KOPT-K1 (cell line): ENCODE results near the gene IGF2R.
"Not testable (repeated sequence)": the region's sequence is repeated elsewhere in the genome, so short reads cannot be mapped to it uniquely, and the experiment has no call there.

Experiments
- H3K27ac ChIP-seq: fragments of 200-600 bp; sonication (generic); 2 replicates; pipeline ENCODE4 v1.5.1; 2016; ENCODE audit warnings: antibody characterized with exemption, mild to moderate bottlenecking, low read depth, low read length; ENCODE audit not compliant: poor library complexity, severe bottlenecking
- H3K36me3 ChIP-seq: fragments of 200-600 bp; sonication (generic); 2 replicates; pipeline ENCODE4 v1.5.1; 2017; ENCODE audit warnings: antibody characterized with exemption, mild to moderate bottlenecking, low read length, moderate library complexity; ENCODE audit not compliant: insufficient read depth
- H3K9me3 ChIP-seq: fragments of 200-600 bp; sonication (generic); 2 replicates; pipeline ENCODE4 v1.5.1; 2017; ENCODE audit warnings: antibody characterized with exemption, low read length, mild to moderate bottlenecking; ENCODE audit not compliant: insufficient read depth, poor library complexity, severe bottlenecking

The IGF2R gene

DNA sequence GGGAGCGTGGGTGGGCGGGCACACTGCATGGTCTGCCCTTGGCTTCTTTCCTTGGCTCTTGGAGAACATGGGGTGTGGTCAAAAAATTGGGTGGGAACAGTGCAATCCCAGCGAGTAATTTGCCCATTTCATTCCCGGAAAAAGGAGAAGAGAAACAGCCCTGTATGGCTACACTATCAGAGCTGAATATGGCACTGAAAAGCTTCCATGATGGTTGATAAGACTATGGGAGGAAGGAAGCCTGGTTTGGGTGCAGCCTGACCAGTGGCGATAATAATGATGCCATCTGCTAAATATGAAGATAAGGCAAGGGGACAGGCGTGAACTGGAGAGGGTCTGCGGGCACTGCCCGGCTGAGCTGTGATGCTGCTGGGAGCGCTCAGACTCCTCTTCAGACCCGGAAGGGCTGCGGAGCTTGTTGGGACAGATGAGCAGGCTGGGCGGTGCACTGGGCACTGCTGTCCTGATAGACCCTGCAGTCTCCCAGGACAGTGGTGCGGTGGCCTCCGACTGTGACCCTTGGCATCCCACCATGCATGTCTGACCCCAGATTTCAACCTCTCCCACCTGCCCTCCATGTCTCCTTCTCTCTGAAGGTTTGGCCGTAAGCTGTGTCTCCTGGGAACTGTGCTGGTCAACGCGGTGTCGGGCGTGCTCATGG lies 162.9 kb downstream of the IGF2R start:
- Histone ChIP-seq H3K36me3 (no peaks in the 10 kb centered on the region), H3K9me3 (no peaks in the 10 kb centered on the region), H3K27ac (no peak overlapping the region)

DNA sequence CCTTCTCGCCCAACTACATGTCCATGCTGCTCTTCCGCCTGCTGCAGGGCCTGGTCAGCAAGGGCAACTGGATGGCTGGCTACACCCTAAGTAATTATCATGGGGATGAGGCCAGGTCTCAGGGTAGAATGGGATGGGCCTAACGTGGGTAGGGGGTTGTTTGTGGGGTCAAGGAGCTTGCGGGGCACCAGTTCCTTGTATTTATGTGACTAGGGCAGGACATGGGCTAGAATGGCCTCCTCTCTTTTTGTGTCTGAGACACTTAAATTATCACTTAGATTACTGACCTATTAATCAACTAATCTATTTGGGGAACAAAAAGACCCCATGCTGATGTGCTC lies 163.4 kb downstream of the IGF2R start:
- Histone ChIP-seq H3K9me3 (no peaks in the 10 kb centered on the region), H3K36me3 (no peaks in the 10 kb centered on the region), H3K27ac (no peak overlapping the region)

DNA sequence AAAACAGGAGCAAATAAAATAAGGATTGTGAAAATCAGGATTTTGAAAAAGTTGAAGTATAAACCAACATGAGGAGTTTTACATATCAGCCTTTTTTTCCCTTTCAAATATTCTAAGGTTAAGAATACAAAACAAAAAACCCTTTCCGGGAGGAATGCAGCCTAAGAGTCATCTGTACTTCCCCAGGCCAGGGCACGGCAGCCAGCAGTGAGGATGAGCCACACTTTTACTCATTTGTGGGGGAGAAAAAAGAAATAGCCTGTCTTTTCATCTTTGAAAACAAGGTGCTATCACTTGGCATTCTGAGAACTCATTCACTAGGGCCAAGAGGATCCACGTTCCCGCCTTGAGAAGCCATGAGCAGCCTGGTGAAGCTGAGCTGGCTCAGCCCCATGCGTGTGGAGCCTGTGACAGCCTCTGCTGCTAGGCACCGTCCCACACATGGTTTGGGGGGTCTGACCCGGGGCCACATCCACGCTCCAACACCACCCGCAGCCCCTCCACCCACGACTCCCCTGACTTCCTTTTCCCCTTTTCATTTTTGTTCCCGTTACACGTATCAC lies 164.0 kb downstream of the IGF2R start:
- H3K27ac ChIP-seq, result no peak overlapping the region
- H3K9me3 ChIP-seq, result no peaks in the 10 kb centered on the region
- no peaks in the 10 kb centered on the region for H3K36me3 ChIP-seq

DNA sequence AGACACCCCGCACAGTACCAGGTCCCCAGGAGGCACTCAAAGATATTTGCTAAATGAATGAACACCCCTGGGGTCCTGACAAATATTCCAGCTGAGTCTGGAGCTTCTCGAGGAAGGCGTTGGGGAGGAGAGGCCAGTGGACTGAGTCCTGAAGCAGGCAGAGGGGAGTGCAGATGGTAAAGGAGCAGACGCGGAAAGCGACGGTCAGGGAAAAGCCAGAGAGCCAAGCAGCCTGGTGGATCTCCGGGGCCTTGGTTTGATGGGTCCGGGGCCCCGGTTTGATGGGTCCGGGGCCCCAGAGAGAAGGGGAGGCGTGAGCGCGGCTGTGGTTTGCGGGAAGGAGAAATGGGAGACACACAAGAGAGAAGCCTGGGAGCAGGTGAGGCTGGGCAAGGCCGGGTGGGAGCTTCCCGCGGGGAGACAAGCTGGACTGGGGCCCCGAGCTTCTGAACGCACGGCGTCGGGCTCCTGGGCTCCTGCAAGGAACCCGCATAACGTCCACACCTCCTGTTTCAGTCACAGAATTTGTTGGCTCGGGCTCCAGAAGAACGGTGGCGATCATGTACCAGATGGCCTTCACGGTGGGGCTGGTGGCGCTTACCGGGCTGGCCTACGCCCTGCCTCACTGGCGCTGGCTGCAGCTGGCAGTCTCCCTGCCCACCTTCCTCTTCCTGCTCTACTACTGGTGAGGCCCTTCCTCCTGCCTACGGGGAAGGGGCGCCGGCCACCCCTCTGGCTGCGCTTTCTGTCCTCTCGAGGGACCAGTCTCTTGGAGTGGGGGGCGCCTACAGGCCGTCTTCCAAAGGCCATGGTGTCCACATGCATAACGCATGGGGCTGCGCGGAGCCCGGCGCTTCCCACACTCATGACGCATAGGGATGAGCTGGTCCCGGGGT lies 164.8 kb downstream of the IGF2R start:
- Histone ChIP-seq H3K27ac (no peak overlapping the region), H3K36me3 (no peaks in the 10 kb centered on the region), H3K9me3 (no peaks in the 10 kb centered on the region)

DNA sequence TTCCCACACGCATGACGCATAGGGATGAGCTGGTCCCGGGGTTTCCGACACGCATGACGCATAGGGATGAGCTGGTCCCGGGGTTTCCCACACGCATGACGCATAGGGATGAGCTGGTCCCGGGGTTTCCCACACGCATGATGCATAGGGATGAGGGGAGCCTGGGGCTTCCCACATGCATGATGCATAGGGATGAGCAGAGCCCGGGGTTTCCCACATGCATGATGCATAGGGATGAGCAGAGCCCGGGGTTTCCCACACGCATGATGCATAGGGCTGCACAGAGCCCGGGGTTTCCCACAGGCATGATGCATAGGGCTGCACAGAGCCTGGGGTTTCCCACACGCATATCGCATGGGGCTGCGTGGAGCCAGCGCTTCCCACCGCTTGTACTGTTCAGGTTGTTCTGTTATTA lies 165.5 kb downstream of the IGF2R start:
- H3K36me3 ChIP-seq, H3K27ac ChIP-seq, H3K9me3 ChIP-seq: not testable (repeated sequence)

DNA sequence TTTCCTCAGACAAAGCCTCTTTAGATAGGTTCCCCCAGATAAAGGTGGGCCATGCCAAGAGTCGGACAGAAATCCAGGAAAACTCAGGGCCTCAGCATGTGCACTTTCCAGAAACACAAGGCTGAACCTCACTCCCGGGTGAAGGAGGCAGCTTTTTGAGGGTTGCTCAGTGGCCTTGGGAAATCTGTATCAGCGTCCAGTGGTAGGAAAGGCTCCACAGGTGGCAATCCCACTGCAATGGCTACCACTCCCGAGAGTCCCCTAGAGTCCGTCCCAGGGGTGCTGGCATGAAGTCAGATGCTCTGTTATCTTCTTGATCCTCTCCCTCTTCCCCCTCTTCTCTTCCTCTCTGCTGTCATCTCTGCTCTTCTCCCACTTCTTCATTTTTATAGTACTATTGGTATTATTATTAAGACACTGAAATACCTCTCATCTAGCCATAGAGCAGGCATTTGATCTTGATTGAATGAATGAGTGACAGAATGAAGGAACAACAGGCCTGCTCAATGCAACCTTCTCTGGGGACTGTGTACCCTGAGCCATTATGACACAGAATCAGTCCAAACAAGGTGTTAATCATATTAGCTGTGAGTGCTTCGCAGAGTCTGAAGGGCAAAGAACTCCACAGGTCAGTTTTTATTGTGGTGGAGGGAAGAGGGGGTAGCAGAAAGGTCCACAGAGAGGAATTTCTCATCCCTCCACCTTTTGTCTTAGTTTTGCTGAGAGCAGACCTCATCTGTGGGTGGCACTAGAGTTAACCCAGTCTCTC lies 166.1 kb downstream of the IGF2R start:
- Histone ChIP-seq H3K27ac (no peak overlapping the region), H3K36me3 (no peaks in the 10 kb centered on the region), H3K9me3 (no peaks in the 10 kb centered on the region)

DNA sequence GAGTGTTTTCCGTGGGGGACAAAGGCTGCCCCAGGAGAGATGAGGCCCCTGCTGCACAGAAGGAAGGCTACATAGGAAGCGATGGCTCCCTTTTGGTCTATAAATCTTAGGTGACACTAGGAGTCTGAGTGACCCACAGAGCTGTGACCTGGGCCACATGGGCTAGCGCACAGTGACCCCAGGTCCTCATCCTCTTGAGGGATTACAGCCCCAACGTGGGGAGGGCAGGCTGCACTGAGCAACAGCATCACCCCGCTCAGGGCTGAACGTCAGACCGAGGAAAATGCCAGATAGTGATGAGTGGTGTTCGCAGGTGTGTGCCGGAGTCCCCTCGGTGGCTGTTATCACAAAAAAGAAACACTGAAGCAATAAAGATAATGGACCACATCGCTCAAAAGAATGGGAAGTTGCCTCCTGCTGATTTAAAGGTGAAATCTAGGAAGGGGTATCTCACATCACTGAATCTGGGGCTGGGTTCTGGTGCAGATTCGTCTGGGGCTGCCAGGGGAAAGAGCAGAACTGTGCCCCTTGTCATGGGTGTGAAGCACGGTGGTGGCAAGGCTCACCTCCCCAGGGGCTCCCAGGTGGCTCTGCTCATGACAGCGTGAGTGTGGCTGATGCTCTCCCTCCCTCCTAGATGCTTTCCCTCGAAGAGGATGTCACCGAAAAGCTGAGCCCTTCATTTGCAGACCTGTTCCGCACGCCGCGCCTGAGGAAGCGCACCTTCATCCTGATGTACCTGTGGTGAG lies 167.2 kb downstream of the IGF2R start:
- Histone ChIP-seq H3K9me3 (no peaks in the 10 kb centered on the region), H3K36me3 (no peaks in the 10 kb centered on the region), H3K27ac (no peak overlapping the region)

DNA sequence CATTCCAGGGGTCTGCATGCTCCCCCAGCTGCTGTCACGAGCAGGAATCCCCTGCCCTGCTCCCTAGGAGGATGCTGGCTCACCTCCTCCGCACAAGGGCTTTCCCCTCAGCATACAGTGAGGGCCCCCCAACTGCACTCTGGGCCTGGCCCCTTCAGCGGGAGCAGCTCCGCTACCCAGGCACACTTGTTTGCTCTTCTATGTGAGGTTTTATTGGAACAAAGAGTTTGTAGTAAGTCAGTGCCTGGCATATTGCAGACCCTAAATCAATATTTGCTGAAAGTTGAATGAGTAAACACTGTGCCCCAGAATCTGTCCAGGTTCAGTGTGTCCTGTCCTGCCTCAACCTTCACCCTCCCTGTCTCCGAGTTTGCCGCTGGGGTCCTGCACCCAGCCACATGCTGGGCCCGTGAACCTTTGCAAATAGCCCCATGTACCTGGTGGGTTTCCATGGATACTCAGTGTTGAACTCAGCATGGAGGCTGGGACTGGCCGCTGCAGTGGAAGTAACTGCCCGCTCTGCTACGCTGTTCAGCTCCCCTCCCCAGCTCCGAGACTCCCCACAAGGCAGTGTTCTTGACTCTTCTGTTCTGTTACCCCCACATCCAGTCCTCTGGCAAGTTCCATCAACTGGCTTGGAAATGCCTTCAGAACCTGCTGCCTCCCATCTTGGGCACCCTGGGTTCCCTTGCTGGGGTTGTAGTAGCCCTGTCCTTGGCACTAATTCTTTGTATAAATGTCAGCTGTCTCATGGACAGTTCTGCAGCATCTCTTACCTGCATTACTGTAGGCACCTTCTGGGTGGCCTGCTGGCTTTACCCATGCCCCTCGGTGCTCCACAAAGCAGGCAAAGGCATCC lies 168.5 kb downstream of the IGF2R start:
- no peak overlapping the region for H3K27ac ChIP-seq
- H3K9me3 ChIP-seq, result no peaks in the 10 kb centered on the region
- H3K36me3 ChIP-seq, result no peaks in the 10 kb centered on the region

DNA sequence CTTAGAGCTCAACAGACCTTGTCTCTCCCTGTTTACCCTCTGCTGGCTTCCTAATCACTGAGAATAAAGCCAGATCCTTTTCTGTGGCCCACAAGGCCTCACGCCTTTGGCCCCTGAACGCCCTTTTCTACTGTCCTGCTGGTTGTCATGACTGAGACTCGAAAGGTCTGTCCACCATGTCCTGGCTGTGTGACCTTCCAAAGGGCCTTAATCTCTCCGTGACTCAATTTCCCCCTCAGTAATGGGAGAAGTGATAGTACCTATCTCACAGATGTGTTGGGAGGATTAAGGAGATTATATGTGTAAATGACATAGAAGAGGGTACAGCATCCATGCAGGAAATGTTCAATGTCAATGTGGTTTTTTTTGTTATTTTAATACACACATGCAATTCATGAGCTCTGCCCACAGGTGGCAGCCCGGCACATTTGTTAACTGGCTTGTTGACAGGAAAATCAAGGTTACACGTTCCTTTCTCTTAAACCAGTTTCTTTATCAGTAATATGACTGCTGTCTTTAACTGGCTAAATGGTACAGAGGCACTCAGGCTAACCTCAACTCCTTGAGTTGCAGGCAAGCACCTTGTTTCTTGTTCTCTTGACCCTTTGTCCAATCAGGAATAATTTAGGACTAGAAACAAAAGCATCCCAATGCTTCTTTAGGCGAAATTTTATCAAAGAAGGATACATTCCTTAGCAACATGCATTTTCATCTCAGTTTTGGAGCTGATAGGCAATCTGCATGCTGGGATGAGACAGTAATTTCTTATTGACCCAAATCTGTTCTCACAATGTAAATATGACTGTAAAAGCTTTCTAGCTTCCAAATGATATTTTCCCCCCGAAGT lies 169.3 kb downstream of the IGF2R start:
- H3K9me3 ChIP-seq, result no peaks in the 10 kb centered on the region
- no peak overlapping the region for H3K27ac ChIP-seq
- H3K36me3 ChIP-seq, result no peaks in the 10 kb centered on the region

DNA sequence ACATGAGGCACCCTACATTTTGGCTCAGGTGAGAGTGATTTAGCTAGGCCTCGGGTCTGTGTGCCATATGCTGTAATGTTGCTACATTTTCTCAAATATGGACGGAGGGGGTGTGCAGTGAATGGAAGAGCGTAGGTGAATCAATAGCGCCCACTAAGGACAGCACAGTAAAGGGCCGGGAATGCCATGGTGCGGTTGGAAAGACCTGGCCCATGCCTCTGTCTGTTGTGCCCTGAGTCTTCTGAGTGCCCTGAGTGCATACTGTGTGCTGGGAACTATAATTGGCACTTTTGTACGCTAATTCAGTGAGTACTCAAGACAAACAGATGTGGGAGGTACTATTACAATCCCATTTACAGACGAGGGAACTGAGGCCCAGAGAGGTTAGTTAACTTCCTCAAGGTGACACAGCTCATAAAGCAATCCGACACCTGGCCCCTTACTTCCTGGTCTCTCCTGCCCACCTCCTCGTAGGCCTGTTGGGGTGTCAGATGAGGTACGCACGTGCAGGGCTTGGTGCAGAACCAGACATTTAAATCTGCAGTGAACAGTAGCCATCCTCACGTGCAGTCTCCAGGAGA lies 170.0 kb downstream of the IGF2R start:
- Histone ChIP-seq H3K36me3 (no peaks in the 10 kb centered on the region), H3K9me3 (no peaks in the 10 kb centered on the region), H3K27ac (no peak overlapping the region)

DNA sequence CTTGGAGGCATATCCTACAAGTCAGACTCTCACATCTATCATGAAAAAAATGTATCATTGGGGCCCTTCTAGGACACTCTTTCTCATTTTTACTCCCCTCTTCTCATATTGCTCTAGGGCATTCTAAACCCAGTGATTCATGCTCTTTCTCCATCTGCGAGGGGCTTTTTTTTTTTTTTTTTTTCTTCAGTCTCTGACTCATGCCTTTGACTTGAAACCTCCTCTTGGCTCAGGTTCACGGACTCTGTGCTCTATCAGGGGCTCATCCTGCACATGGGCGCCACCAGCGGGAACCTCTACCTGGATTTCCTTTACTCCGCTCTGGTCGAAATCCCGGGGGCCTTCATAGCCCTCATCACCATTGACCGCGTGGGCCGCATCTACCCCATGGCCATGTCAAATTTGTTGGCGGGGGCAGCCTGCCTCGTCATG lies 170.6 kb downstream of the IGF2R start:
- Histone ChIP-seq H3K27ac (no peak overlapping the region), H3K9me3 (no peaks in the 10 kb centered on the region), H3K36me3 (no peaks in the 10 kb centered on the region)

DNA sequence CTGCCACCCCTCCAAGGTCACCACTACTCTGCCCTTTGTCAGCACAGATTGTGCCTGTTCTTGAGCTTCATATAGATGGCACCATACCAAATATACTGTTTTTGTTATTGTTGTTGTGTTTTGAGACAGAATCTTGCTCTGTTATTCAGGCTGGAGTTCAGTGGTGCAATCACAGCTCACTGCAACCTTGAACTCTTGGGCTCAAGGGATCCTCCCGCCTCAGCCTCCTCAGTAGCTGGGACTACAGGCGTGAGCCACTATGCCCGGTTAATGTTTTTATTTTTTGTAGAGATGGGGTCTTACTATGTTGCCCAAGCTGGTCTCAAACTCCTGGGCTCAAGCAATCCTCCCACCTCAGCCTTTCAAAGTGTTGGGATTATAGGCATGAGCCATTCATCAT lies 171.6 kb downstream of the IGF2R start:
- not testable (repeated sequence) for H3K36me3 ChIP-seq, H3K9me3 ChIP-seq, H3K27ac ChIP-seq
